NK-92 (cell line): Measurements from ENCODE around the gene CEP131.

Experiments used
- DNase-seq: peaks from one replicate; lab custom pipeline; 2025; ENCODE audit not compliant: unreplicated experiment; lab: John Stamatoyannopoulos, UW

Gene CEP131

DNA sequence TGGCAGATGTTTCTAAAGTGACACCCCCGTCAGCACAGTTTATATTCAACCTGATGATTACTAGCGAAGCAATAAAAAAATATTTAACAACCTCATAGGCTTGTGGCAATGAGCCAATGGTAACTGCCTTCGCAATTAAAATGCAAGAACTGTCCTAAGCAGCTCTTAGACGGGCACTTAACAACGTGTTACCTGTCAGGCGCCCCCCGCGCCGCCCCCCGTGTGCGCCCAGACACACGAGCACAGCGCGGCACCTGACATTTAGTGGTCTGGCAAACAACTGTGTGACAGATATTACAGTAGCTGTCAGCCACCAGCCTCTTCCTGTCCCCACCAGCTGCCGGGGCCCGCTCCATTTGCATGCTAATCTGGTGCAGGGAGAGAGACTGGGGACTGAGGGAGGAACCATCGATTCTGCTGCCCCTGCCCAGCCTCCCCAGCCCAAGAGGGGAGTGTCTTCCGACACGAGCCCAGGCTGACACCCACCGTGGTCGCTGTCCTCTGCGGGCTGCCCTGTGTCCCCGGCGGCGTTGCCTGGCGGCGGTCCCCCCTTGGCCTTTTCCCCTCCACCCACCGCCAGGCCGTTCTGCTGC lies 29.0 kb upstream of the CEP131 start:
- DNase-seq = no peak

- no peak for DNase-seq
Measured at GRCh38 chr17:81251094-81251708, 28.4 kb upstream of the CEP131 start.

DNA sequence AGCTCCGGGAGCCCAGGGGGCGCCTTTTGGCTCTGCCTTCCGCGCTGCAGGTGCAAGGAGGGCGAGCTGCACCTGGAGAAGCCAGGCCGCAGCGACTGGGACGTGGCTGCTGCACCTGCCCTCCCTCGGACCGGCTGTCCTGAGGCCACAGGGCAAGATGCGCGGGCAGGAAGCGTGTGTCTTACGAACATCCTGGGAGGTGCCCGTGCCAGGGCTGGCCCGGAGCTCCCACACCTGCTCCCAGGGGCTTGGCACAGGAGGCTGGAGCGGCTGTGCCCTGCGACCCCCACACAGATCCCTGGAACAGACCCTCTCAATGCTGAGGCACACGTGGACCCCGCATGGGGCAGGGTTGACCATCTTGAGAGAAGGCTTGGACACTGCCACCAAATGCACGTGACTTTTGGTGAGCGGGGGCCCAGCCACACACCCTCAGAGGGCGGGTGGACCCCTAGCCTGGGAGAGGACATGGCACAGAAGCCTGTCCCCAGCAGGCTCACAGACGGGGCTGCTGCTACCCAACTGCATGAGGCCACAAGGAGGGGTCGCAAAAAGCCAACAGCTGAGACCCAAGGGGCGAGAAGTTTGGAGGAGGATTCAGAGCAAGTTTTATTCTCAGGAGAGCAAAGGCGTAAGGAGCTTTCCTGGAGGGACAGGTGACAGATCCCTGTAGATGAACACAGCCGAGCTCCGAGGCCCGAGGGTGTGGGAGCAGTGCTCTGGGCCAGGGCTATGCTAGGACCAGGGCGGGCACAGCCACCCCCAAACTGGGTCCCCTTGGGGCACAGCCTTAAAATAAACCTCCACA lies 27.7 kb upstream of the CEP131 start:
- DNase-seq = no peak

DNA sequence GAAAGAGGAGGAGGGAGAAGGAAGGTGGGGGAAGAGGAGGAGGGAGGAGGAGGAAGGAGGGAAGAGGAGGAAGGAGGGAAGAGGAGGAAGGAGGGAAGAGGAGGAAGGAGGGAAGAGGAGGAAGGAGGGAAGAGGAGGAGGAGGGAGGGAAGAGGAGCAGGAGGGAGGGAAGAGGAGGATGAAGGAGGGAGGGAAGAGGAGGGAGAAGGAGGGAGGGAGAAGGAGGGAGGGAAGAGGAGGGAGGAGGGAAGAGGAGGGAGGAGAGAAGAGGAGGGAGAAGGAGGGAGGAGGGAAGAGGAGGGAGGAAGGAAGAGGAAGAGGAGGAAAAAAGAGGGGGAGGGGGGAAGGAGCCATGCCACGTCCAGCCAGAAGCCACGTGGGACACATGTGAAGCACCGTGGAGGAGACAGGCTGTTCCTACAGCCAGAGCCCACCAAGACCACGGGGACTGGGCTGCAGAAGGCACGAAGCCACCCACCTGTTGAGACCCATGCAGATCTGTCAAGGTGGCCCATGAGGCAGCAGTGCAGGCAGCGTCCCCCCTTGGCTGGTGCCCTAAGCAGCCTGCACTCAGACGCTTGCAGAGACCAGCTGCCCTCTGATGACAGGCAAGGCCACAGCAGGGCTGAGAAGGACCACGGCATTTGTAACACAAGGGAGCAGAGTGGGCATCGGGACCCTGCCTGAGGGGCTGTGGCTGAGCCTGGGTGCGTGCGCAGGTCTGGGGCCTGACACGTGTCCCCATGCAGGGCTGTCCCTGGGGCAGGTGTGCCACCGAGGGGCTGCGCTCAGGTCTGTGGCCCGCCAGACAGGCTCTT lies 26.7 kb upstream of the CEP131 start:
- DNase-seq = no peak

DNA sequence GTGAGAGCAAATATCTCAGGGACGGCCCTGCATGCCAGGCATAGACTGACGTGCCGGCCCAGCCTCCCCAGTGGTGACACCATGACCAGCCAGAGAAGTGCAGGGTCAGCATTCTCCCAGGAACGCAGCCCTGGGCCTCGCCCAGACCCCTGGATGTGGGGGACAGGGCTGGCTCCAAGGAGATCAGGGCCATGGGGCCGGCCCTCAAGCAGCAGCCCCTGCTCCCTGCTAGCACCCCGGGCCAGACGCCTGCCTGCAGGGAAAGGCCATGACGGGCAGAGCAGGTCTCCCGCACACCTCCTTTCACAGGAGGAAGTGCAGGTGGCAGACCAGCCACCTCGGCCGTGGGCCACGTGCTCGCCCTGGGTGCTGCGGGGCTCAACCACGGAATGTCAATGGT lies 25.9 kb upstream of the CEP131 start:
- no peak for DNase-seq

- no peak for DNase-seq
Measured at GRCh38 chr17:81247339-81247990, 24.7 kb upstream of the CEP131 start.

DNA sequence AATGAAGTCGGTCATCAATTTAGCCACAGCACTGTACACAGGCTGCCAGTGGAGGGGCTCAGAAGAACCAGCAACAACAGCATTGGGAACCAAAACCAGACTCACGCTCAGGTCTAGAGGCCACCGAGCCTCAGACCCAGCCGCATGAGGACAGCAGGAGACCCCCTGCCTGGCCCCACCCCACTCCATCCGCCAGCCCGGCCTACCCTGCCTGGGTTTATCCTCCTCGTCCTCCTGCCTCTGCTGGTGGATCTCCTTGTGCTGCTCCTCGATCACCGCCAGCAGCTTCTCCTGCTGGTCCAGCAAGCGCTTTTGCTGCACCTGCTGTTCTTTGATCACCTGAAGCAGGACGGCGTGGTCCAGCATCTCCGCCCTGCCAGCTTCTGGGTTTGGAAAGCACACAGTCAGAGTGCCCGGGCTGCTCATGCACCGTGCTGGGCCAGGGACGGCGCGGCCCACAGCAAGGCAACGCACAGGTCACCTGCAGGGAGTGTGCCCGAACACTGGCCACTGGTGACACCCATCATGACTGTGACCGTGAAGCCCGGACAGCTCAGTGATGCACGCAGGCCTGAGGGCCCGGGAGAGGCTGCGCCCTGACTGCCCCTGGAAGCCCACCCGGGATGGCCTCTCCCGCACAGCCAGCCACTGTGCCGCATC lies 24.0 kb upstream of the CEP131 start:
- no peak for DNase-seq

GRCh38 chr17:81246343-81246670 lies 23.5 kb upstream of the CEP131 start:
- DNase-seq = no peak

- no peak for DNase-seq
Measured at GRCh38 chr17:81245665-81246342, 23.0 kb upstream of the CEP131 start.

DNA sequence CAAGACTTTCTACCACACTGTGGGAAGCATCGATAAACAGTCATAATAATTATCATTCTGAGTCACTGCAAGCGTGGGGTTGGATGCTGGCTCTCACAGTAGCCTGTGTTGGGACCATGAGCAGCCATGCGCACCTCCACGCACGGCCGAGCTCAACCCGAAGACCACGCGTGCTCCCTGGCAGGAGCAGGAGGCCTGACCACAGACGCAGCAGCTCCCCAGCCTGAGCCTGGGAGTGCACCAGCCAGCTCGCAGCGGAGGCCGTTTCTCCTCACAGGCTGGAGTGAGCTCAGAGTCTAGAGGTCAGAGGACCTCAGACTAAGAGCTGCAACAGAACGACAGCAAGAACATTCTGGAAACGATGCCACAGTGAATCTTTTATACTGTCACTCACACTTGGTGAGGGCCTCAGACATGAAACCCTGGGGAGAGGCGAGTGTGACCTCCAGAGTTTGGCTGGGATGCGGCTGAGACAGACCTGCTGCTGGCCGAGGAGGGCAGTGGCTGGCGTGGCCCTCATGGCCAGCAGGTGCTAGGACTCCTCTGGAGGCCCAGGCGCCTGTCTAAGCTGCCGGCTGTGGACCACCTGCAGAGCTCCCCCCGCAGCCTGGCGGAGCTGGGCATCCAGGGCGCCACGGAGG lies 22.4 kb upstream of the CEP131 start:
- no peak for DNase-seq

DNA sequence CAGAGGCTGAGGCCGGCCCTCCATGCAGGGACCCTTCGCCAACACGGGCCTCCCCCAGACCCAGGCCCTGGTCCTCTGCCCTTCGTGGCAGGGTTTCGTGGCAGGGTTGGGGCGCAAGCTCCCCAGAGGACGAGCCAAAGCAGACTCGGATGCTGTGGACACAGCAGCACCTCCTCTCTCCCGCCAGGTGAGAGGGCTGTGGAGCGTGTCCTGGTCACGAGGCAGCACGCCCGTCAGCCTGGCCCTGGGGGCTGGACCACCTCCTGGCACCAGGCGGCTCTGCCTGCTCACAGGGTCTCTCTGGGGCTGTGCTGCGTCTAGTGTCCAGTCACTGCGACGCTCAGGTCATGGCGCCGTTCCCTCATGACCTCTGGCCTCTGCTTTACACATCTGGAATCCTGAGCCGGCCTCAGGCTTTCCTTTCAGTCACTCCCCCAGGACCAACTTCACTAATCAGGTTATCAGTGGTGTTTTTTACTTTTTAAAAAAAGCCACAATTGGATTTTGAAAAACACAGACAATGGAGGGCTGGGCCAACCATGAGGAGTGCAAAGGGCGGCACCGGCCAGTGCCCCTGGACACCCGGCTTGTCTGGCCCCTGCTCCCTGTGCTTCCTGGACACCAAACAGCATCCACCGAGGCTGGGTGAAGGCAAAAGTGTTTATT lies 21.7 kb upstream of the CEP131 start:
- no peak for DNase-seq

GRCh38 chr17:81243333-81243664 lies 20.5 kb upstream of the CEP131 start:
- no peak for DNase-seq

DNA sequence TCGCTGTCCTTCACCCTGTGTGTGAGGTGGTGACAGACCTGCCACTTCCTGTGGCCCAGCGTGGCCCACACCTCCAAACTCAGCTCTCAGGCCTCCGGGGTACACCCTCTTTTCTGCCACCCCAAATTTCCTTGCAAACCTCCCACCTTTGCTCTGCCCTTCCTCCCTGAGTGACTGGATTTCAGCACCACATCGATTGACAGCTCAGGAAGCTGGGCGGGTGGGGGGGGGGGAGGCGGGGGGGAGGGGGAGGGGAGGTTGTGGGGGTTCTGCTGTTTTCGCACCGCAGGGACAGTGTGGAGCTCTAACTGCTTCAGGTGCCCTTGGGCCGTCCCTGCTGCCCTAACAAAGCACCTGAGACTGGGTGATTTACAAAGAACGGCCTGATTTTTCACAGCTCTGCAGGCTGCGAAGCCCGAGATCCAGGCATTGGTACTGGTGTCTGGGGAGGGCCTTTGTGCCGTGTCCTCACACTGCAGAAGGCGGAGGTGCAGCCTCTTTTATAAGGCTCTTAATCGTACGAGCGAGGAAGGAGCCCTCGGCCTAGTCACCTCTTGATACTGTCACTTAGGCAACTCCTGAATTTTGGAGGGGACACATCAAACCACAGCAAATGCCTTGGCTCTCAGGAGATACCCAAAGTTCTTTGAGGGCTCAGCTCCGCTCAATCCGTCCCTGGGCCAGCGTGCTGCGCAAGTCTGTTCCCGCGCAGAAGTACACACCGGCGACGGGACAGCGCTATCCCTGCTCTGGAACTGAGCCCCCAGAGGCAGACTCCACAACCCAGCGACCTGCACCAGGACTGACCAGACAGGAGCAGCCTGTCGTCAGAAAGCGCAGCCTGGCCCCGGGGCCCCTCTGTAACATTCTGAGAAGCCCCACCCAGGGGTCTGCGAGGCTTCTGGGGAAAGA lies 19.9 kb upstream of the CEP131 start:
- DNase-seq = no peak

DNA sequence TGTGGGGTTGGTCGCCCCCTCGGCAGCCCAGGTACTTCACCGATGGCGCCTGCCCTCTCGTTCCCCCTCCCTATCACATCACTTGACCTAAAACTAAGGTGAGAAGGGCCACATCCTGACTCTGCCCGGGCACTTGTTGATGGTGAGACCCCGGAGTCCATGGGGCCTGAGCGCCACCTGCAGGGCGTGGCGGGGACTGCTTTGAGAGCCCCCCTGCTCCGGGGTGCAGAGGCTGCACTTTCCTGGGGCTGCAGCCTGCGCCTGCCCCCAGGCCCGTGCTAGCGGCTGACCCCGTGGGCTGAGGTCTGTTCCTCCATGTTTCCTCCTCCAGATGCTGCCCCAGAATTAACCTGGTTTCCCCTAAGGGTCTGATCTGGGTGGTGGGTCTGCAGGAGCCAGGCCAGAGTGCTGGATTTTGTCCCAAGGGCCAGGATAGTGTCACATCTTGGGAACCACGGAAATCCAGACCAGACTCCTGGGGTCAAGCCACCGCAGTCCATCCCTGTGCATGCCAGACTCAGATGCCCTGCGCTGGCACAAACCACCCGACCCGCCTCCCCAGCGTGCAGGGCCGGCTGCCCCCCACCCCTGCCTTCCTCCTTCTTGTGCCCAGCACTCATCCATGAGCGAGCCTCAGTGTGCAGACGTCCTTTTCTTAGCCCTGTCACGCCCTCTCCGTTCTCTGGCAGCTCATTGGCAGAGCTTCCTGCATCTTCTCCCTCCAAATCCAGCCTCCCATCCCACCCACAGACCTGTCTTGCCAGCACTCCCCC lies 19.1 kb upstream of the CEP131 start:
- DNase-seq = no peak

- no peak for DNase-seq
Measured at GRCh38 chr17:81241203-81241602, 18.4 kb upstream of the CEP131 start.

GRCh38 chr17:81240761-81241160 lies 18.0 kb upstream of the CEP131 start:
- DNase-seq = no peak
